ENCODE results near the gene WAC. TPM values are rescaled to one million over a fixed set of nuclear protein-coding genes. Genes with fewer than 3 reads are reported as not detected.

Gene WAC
- total and polyA plus RNA-seq, 5 donors from 2014 or later = 80.5 to 205 (median 91.6) TPM

DNA sequence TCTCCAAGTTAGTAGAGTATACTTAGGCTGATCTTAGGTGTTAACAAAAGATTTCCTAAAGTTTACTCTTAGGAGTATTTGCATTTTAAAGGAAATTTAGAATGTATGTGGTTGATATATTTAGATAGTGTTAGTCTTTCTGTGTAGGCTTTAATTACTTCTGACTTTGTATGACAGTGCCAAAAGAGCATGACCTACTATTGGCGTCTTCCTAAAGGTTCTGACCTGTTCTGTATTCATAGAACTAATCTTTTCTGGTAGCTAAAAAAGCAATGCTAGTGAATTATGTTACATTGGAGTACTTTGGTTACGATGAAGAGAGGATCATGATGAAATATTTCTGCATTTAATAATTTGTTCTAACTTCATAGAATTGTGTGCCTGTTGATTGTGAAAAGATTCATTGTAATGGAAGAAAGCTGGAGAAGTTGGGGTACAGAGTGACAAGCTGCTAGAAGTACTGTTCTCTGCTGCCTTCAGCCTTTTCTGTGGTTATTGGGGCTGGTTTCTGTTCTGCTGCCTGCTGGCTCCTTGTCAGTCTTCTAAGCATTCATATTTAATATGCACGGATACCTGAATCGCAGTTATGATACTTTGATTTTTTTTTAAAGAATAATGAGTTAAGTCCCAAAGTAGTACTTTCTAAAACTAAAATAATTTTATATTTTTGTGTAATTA is 13.2 kb downstream of the WAC start:
- Histone ChIP-seq H3K9me3 (ENCODE audit: control insufficient read depth in 2 of 2, low read length in 2 of 2) (no peaks in the 10 kb centered on the region), H3K36me3 (ENCODE audit: control insufficient read depth, insufficient read depth, low read length) (peaks cover 57% of the 10 kb centered on the region), H3K4me3 (ENCODE audit: low read depth, low read length) (peak overlapping the region; percentile 27), H3K27ac (ENCODE audit: insufficient read depth, low read length, poor library complexity, severe bottlenecking) (peak overlapping the region; percentile 44), H3K27me3 (ENCODE audit: control insufficient read depth, insufficient read depth, low read length) (no peaks in the 10 kb centered on the region), H3K4me1 (ENCODE audit: control insufficient read depth, insufficient read depth, low read length, poor library complexity, severe bottlenecking) (peaks cover 64% of the 10 kb centered on the region)
- no peaks in the 10 kb centered on the region for H3K27me3 Mint-ChIP-seq
- H3K36me3 Mint-ChIP-seq = peaks cover 45% of the 10 kb centered on the region
- H3K27ac Mint-ChIP-seq = peak overlapping the region; percentile 8 to 84 (median 30)
- H3K4me3 Mint-ChIP-seq = peak overlapping the region; percentile 28 to 52 (median 33)
- ATAC-seq (ENCODE audit: low read depth in 2 of 2) (no peak), DNase-seq (peak in 2 of 3 donors; percentile 12 to 37)
- no peaks in the 10 kb centered on the region for H3K9me3 Mint-ChIP-seq
- H3K4me1 Mint-ChIP-seq = peaks cover 62 to 87% (median 69%) of the 10 kb centered on the region in 4 donors

GRCh38 chr10:28548781-28549498 is 16.0 kb downstream of the WAC start:
- H3K4me3 ChIP-seq (ENCODE audit: low read depth, low read length) = peak overlapping the region; percentile 27
- no peaks in the 10 kb centered on the region for H3K9me3 Mint-ChIP-seq
- ATAC-seq (ENCODE audit: low read depth in 2 of 2) (no peak), DNase-seq (no peak)
- H3K27ac ChIP-seq (ENCODE audit: insufficient read depth, low read length, poor library complexity, severe bottlenecking) = no peak overlapping the region
- peaks cover 43% of the 10 kb centered on the region for H3K36me3 ChIP-seq (ENCODE audit: control insufficient read depth, insufficient read depth, low read length)
- H3K4me1 ChIP-seq (ENCODE audit: control insufficient read depth, insufficient read depth, low read length, poor library complexity, severe bottlenecking) = peaks cover 70% of the 10 kb centered on the region
- peak overlapping the region in 2 of 3 donors; percentile 11 to 88 for H3K27ac Mint-ChIP-seq
- peak overlapping the region; percentile 10 to 73 (median 44) for H3K4me3 Mint-ChIP-seq
- peaks cover 53 to 87% (median 65%) of the 10 kb centered on the region in 4 donors for H3K4me1 Mint-ChIP-seq
- H3K27me3 Mint-ChIP-seq = no peaks in the 10 kb centered on the region
- H3K36me3 Mint-ChIP-seq = peaks cover 46% of the 10 kb centered on the region
- H3K27me3 ChIP-seq (ENCODE audit: control insufficient read depth, insufficient read depth, low read length) = no peaks in the 10 kb centered on the region
- no peaks in the 10 kb centered on the region for H3K9me3 ChIP-seq (ENCODE audit: control insufficient read depth in 2 of 2, low read length in 2 of 2)

GRCh38 chr10:28551086-28551485 is 18.2 kb downstream of the WAC start:
- no peaks in the 10 kb centered on the region for H3K9me3 ChIP-seq (ENCODE audit: control insufficient read depth in 2 of 2, low read length in 2 of 2)
- H3K27ac ChIP-seq (ENCODE audit: insufficient read depth, low read length, poor library complexity, severe bottlenecking) = peak overlapping the region; percentile 17
- Mint-ChIP-seq H3K27me3 (no peaks in the 10 kb centered on the region), H3K4me3 (peak overlapping the region; percentile 37 to 65 (median 58)), H3K27ac (peak overlapping the region; percentile 33 to 88 (median 67)), H3K36me3 (peaks cover 56% of the 10 kb centered on the region), H3K9me3 (no peaks in the 10 kb centered on the region), H3K4me1 (peaks cover 62 to 89% (median 69%) of the 10 kb centered on the region in 4 donors)
- peaks cover 57% of the 10 kb centered on the region for H3K36me3 ChIP-seq (ENCODE audit: control insufficient read depth, insufficient read depth, low read length)
- ATAC-seq (ENCODE audit: low read depth in 2 of 2) (no peak), DNase-seq (no peak)
- H3K4me3 ChIP-seq (ENCODE audit: low read depth, low read length) = peak overlapping the region; percentile 61
- peaks cover 75% of the 10 kb centered on the region for H3K4me1 ChIP-seq (ENCODE audit: control insufficient read depth, insufficient read depth, low read length, poor library complexity, severe bottlenecking)
- H3K27me3 ChIP-seq (ENCODE audit: control insufficient read depth, insufficient read depth, low read length) = no peaks in the 10 kb centered on the region

DNA sequence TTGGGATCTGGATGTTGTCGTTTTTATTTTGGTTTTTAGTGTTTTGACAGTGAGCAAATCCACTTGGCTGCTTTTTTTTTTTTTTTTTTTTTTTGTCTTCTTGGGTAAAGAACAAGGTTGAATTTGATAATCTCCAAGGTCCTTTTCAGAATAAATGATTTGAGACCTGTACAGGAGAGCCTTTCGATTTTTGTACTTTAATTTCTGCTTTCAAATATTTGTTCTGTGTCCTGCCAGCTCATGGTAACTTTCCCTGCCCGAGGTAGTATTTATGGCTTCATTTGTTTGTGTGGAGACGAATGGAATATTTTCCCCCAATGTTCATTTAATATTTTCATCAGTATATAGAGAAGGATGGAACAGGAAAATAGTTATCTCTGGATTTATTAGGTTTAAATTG is 19.9 kb downstream of the WAC start:
- Mint-ChIP-seq H3K9me3 (no peaks in the 10 kb centered on the region), H3K36me3 (peaks cover 61% of the 10 kb centered on the region), H3K27ac (peak overlapping the region in 1 of 3 donors; percentile 33), H3K27me3 (no peaks in the 10 kb centered on the region), H3K4me1 (peaks cover 65 to 97% (median 74%) of the 10 kb centered on the region in 4 donors), H3K4me3 (peak overlapping the region in 3 of 4 donors; percentile 37 to 63 (median 60))
- H3K4me1 ChIP-seq (ENCODE audit: control insufficient read depth, insufficient read depth, low read length, poor library complexity, severe bottlenecking) = peaks cover 73% of the 10 kb centered on the region
- H3K27ac ChIP-seq (ENCODE audit: insufficient read depth, low read length, poor library complexity, severe bottlenecking) = no peak overlapping the region
- H3K36me3 ChIP-seq (ENCODE audit: control insufficient read depth, insufficient read depth, low read length) = peaks cover 52% of the 10 kb centered on the region
- ATAC-seq (ENCODE audit: low read depth in 2 of 2) (no peak), DNase-seq (no peak)
- H3K4me3 ChIP-seq (ENCODE audit: low read depth, low read length) = peak overlapping the region; percentile 54
- no peaks in the 10 kb centered on the region for H3K9me3 ChIP-seq (ENCODE audit: control insufficient read depth in 2 of 2, low read length in 2 of 2)
- H3K27me3 ChIP-seq (ENCODE audit: control insufficient read depth, insufficient read depth, low read length) = no peaks in the 10 kb centered on the region

DNA sequence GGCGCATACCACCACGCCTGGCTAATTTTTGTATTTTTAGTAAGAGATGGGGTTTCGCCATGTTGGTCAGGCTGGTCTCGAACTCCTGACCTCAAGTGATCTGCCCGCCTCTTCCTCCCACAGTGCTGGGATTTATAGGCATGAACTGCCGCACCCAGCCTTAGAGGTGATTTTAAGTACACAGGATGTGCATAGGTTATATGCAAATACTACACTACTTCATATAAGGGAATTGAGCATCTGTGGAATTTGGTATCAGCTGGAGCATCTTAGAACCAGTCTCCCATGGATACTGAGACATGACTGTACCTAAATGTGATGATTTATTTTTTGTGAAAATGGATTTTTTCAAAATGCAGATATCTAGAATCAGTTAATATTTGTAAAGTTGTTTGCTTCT is 21.1 kb downstream of the WAC start:
- Mint-ChIP-seq H3K27me3 (no peaks in the 10 kb centered on the region), H3K9me3 (no peaks in the 10 kb centered on the region), H3K4me1 (peaks cover 69 to 96% (median 73%) of the 10 kb centered on the region in 4 donors), H3K4me3 (peak overlapping the region in 2 of 4 donors; percentile 38 to 57), H3K27ac (peak overlapping the region in 1 of 3 donors; percentile 66), H3K36me3 (peaks cover 59% of the 10 kb centered on the region)
- H3K36me3 ChIP-seq (ENCODE audit: control insufficient read depth, insufficient read depth, low read length) = peaks cover 48% of the 10 kb centered on the region
- ATAC-seq (ENCODE audit: low read depth in 2 of 2) (no peak), DNase-seq (no peak)
- no peak overlapping the region for H3K4me3 ChIP-seq (ENCODE audit: low read depth, low read length)
- no peak overlapping the region for H3K27ac ChIP-seq (ENCODE audit: insufficient read depth, low read length, poor library complexity, severe bottlenecking)
- H3K9me3 ChIP-seq (ENCODE audit: control insufficient read depth in 2 of 2, low read length in 2 of 2) = no peaks in the 10 kb centered on the region
- peaks cover 71% of the 10 kb centered on the region for H3K4me1 ChIP-seq (ENCODE audit: control insufficient read depth, insufficient read depth, low read length, poor library complexity, severe bottlenecking)
- H3K27me3 ChIP-seq (ENCODE audit: control insufficient read depth, insufficient read depth, low read length) = no peaks in the 10 kb centered on the region

DNA sequence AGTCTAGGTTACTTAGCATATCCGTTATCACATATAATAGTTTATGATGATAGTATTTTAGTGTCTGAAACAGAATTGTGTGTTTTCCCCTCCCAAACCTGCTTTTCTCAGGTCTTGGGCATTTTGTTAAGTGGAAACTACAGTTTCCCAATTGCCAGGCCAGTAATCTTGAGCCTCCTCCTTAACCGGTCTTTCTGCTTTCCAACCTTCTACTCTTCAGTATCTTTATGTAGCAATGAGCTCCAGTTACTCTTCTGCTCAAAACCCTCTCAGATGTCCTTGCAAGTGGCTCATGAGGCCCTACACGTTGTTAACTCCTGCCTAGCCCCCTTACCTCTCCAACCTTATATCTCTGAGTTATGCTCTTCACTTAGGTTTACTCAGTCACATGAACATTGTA is 22.0 kb downstream of the WAC start:
- Mint-ChIP-seq H3K9me3 (no peaks in the 10 kb centered on the region), H3K4me3 (peak overlapping the region in 3 of 4 donors; percentile 50 to 64 (median 57)), H3K27ac (peak overlapping the region; percentile 63 to 84 (median 66)), H3K27me3 (no peaks in the 10 kb centered on the region), H3K36me3 (peaks cover 54% of the 10 kb centered on the region), H3K4me1 (peaks cover 68 to 96% (median 71%) of the 10 kb centered on the region in 4 donors)
- DNase-seq (no peak), ATAC-seq (ENCODE audit: low read depth in 2 of 2) (no peak)
- no peaks in the 10 kb centered on the region for H3K9me3 ChIP-seq (ENCODE audit: control insufficient read depth in 2 of 2, low read length in 2 of 2)
- peaks cover 41% of the 10 kb centered on the region for H3K36me3 ChIP-seq (ENCODE audit: control insufficient read depth, insufficient read depth, low read length)
- no peaks in the 10 kb centered on the region for H3K27me3 ChIP-seq (ENCODE audit: control insufficient read depth, insufficient read depth, low read length)
- peaks cover 63% of the 10 kb centered on the region for H3K4me1 ChIP-seq (ENCODE audit: control insufficient read depth, insufficient read depth, low read length, poor library complexity, severe bottlenecking)
- no peak overlapping the region for H3K4me3 ChIP-seq (ENCODE audit: low read depth, low read length)
- H3K27ac ChIP-seq (ENCODE audit: insufficient read depth, low read length, poor library complexity, severe bottlenecking) = no peak overlapping the region

GRCh38 chr10:28555358-28555757 is 22.4 kb downstream of the WAC start:
- Mint-ChIP-seq H3K9me3 (no peaks in the 10 kb centered on the region), H3K27me3 (no peaks in the 10 kb centered on the region), H3K4me3 (peak overlapping the region in 3 of 4 donors; percentile 4 to 57 (median 50)), H3K27ac (peak overlapping the region; percentile 5 to 66 (median 63)), H3K4me1 (peaks cover 66 to 95% (median 71%) of the 10 kb centered on the region in 4 donors), H3K36me3 (peaks cover 53% of the 10 kb centered on the region)
- peak overlapping the region; percentile 24 for H3K4me3 ChIP-seq (ENCODE audit: low read depth, low read length)
- H3K9me3 ChIP-seq (ENCODE audit: control insufficient read depth in 2 of 2, low read length in 2 of 2) = no peaks in the 10 kb centered on the region
- H3K27ac ChIP-seq (ENCODE audit: insufficient read depth, low read length, poor library complexity, severe bottlenecking) = no peak overlapping the region
- peaks cover 40% of the 10 kb centered on the region for H3K36me3 ChIP-seq (ENCODE audit: control insufficient read depth, insufficient read depth, low read length)
- no peaks in the 10 kb centered on the region for H3K27me3 ChIP-seq (ENCODE audit: control insufficient read depth, insufficient read depth, low read length)
- ATAC-seq (ENCODE audit: low read depth in 2 of 2) = no peak
- no peak for DNase-seq
- peaks cover 62% of the 10 kb centered on the region for H3K4me1 ChIP-seq (ENCODE audit: control insufficient read depth, insufficient read depth, low read length, poor library complexity, severe bottlenecking)
